Kidney epithelial cell (primary cell): Measurements from ENCODE around the gene SUPT3H. TPM values are rescaled to one million over a fixed set of nuclear protein-coding genes. Genes with fewer than 3 reads are reported as not detected.

Source experiments
- DNase-seq: peaks from one replicate; pipeline ENCODE4 v3.0.0-alpha.2; 2010; ENCODE audit warnings: low read depth
- H3K27me3 ChIP-seq: 2 replicates; pipeline ENCODE4 v1.6.0; 2011; ENCODE audit warnings: low read length; ENCODE audit not compliant: control insufficient read depth, insufficient read depth
- H3K36me3 ChIP-seq: 2 replicates; pipeline ENCODE4 v1.5.1; 2011; ENCODE audit warnings: low read length; ENCODE audit not compliant: control insufficient read depth, insufficient read depth
- H3K4me3 ChIP-seq: 2 replicates; pipeline ENCODE4 v1.5.1; 2011; ENCODE audit warnings: low read depth, mild to moderate bottlenecking, control low read depth, low read length
- total RNA-seq: library from RNA; depleted of rRNA; stranded (reverse); fragments of >200 nt; gene quantifications from 2 replicates; pipeline ENCODE4 v1.2.3, GENCODE V29; 2015
- TF ChIP-seq, protein P1 (sequence below): IDR thresholded peaks from 2 replicates; pipeline ENCODE4 v1.5.1; 2011; ENCODE audit warnings: mild to moderate bottlenecking, moderate library complexity, low read length, control low read depth, inconsistent platforms; ENCODE audit not compliant: insufficient read depth, poor library complexity, severe bottlenecking

SUPT3H gene
- total RNA-seq, 1 donor from 2014 or later = 18.3 TPM

DNA sequence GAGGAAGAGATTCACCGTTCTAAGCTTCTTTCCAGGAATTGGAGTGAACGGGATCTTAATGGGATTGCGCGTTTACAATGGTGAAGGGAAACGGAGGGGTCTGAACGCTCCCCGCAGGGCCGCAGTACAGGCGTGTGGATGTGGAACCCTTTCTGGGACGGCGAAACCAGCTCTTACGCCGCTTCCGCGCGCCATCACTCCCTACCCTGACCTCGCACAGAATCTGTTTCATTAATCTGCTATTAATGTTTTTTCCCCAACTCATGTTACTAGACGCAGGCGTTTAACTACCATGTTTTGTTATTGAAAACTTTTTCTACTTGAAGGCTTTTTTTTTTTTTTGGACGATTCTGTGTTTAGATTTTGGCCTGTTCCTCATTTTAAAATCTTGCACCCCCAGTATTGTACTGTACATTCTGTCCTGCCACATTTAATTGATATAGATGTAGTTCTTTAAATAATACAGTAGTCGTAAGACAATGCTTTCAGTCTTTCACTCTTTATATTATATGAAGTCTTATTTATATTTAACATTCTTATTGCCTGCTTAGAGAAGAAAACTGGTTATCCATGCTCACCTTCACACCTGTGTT lies 696 bp upstream of the SUPT3H start:
- DNase-seq = no peak
- TF ChIP-seq, protein P1, sequence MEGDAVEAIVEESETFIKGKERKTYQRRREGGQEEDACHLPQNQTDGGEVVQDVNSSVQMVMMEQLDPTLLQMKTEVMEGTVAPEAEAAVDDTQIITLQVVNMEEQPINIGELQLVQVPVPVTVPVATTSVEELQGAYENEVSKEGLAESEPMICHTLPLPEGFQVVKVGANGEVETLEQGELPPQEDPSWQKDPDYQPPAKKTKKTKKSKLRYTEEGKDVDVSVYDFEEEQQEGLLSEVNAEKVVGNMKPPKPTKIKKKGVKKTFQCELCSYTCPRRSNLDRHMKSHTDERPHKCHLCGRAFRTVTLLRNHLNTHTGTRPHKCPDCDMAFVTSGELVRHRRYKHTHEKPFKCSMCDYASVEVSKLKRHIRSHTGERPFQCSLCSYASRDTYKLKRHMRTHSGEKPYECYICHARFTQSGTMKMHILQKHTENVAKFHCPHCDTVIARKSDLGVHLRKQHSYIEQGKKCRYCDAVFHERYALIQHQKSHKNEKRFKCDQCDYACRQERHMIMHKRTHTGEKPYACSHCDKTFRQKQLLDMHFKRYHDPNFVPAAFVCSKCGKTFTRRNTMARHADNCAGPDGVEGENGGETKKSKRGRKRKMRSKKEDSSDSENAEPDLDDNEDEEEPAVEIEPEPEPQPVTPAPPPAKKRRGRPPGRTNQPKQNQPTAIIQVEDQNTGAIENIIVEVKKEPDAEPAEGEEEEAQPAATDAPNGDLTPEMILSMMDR = no peak
- no peaks in the 10 kb centered on the region for H3K36me3 ChIP-seq
- no peaks in the 10 kb centered on the region for H3K27me3 ChIP-seq
- peak overlapping the region; percentile 81 for H3K4me3 ChIP-seq

DNA sequence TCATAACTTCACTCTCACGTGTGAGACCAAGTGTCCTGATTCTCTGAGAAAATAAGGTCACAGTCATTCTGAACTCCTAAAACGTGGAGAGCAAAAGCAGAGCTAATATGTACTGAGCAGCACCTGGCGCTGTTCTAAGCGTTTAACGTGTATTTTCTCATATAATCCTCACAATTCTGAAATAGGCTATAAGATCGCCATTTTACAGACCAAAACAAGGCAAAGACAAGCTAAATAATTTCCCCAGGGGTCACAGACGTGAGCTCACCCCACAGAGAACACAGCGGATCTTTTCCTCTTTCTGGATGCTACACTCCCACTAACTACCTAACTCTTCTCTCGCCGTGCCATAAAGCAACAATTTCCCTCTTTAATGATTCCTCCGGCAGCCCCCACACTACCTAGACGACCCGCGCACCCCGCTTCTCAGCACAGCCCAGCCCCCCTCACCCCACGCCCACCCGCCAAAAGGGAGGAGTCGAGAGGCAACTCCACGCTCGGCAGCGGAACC lies 636 bp downstream of the SUPT3H start:
- H3K27me3 ChIP-seq = no peaks in the 10 kb centered on the region
- no peak for DNase-seq

DNA sequence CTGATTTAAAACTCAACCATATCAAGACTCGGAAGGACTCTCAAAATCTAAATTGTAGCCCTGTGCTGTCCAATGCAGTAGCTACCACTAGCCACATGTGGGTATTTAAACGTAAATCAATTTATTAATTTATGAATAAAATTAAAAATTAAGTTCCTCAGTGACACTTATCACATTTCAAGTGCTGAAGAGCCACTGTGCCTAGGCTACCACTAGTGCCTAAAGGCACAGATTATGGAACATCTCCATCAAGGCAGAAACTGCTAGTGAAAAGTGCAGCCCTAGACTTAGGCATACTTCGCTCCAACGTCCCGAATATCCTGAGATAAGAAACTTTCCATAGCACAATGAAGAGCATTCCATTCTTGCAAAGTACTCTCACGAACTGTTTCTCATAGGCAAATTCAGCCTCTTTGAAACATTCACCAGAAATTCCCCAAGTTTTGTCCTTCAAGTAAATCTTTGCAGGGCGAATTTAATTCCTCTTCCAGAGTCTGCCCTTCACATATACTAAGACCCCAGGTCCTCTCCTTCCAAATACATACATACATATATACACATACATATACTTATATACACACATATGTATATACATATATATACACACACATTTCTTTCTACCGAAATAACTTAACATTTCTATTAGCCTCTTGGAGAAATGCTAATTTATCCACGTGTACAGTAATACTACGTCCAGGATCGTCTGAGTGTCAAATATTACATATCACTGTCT lies 1.3 kb downstream of the SUPT3H start:
- Histone ChIP-seq H3K36me3 (no peaks in the 10 kb centered on the region), H3K27me3 (no peaks in the 10 kb centered on the region), H3K4me3 (peak overlapping the region; percentile 81)
- TF ChIP-seq, protein P1 = no peak
- no peak for DNase-seq

More for the DNA sequence above, 636 bp downstream of the SUPT3H start:
- Histone ChIP-seq H3K36me3 (no peaks in the 10 kb centered on the region), H3K4me3 (peak overlapping the region; percentile 81)
- TF ChIP-seq, protein P1 = no peak

DNA sequence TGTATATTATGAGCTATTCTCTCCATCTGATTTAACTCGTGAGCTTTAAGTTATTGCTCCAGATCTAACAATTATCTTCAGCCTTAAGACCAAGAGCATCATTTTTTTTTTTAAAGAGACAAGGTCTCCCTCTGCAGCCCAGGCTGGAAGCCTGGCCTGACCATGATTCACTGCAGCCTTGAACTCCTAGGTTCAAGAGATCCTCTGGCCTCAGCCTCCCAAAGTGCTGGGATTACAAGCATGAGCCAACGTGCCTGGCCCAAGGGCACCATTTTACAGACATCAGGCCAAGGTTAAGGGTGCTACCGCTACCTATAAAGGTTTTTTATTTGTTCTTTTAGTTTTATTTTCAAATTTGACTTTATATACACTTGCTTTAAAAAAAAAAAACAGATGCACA lies 2.3 kb downstream of the SUPT3H start:
- H3K36me3 ChIP-seq = no peaks in the 10 kb centered on the region
- no peak for DNase-seq
- TF ChIP-seq, protein P1 = no peak
- H3K4me3 ChIP-seq = no peak overlapping the region
- no peaks in the 10 kb centered on the region for H3K27me3 ChIP-seq

DNA sequence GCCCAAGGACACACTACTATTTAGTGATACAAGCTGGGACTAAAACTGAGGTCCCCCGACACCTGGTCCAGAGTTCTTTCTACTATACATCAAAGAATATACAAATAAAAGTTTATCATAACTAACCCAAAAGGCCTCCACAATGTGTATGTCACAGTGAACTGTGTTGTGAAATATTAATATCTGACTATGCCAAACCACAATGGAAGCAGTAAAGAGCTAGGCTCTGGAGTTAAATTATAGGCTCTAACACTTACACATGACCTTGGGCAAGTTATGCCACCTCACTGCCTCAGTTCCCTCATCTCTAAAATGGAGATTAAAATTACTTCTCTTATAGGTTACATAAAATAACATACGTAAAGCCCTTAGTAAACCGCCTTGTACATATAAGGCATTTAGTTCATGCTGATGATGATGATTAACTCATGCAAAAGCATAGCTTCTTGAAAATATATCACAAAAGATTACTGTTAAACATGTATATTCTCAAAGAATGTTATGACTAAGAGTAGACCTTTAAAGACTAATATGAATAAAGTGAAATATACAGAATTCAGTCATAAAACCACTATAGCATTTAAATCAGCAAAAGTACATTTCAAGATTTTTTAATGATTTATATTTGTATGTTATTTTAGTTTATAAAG lies 5.7 kb downstream of the SUPT3H start:
- TF ChIP-seq, protein P1 = no peak
- no peak for DNase-seq
- Histone ChIP-seq H3K36me3 (no peaks in the 10 kb centered on the region), H3K27me3 (no peaks in the 10 kb centered on the region), H3K4me3 (no peak overlapping the region)
